Right lobe of liver (tissue), 4 donors: ENCODE data around the gene SPATC1L.

ENCODE experiments used
- POLR2A ChIP-seq: fragments of 450-650 bp; IDR thresholded peaks from one replicate; pipeline ENCODE4 v1.6.1; 2017; ENCODE audit warnings: antibody characterized with exemption, mild to moderate bottlenecking
- TF ChIP-seq, protein P1 (sequence below), 4 donors: fragments of 200-600 bp in 3 of 4; fragments of 450-650 bp in 1 of 4; IDR thresholded peaks; one replicate each; pipeline versions ENCODE4 v1.5.1 to v1.8.0; 2016 to 2022; ENCODE audit warnings: antibody characterized with exemption in 4 of 4, mild to moderate bottlenecking in 2 of 4
- donor health status: DM: no; HTN: no; CAD: no.
- donor health status: DM: no; HTN: no; CAD: no.
- donor health status: DM: no; HTN: yes; CAD: no.

DNA sequence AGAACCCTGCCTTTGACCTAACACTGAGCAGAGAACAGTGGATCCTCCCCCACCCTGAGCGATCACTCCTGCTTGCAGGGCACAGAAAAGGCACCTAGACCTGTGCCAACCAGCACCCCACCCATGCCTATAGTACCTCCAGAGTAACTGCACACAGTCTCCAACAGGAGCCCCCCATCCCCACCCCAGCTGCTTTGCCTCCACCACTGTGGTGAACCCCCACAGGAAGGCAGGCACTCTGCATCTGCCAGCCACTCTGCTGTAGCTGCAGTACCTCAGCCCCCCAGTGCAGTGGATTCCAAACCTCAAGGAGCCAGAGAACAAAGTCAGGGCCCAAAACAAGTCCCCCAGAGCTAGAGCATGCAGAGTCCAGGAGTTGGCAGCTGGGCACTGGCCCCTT, 10.7 kb downstream of the SPATC1L start:
- TF ChIP-seq POLR2A: no peak
- TF ChIP-seq, protein P1, sequence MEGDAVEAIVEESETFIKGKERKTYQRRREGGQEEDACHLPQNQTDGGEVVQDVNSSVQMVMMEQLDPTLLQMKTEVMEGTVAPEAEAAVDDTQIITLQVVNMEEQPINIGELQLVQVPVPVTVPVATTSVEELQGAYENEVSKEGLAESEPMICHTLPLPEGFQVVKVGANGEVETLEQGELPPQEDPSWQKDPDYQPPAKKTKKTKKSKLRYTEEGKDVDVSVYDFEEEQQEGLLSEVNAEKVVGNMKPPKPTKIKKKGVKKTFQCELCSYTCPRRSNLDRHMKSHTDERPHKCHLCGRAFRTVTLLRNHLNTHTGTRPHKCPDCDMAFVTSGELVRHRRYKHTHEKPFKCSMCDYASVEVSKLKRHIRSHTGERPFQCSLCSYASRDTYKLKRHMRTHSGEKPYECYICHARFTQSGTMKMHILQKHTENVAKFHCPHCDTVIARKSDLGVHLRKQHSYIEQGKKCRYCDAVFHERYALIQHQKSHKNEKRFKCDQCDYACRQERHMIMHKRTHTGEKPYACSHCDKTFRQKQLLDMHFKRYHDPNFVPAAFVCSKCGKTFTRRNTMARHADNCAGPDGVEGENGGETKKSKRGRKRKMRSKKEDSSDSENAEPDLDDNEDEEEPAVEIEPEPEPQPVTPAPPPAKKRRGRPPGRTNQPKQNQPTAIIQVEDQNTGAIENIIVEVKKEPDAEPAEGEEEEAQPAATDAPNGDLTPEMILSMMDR (IDR thresholded peaks at IDR 0.05): no peak
